RWPE2 (cell line): ENCODE data around the gene TMEM42.
"Not testable (repeated sequence)": the region's sequence is repeated elsewhere in the genome, so short reads cannot be mapped to it uniquely, and the experiment has no call there.

ENCODE experiments used
- ATAC-seq: fragments of 200-7000 bp; cut with Tn5 transposase; 3 replicates; pipeline ENCODE4 v1.9.1; 2021; ENCODE audit warnings: low read depth
- DNase-seq: peaks from one replicate; pipeline ENCODE4 v3.0.0-alpha.2; 2020; ENCODE audit warnings: low spot score
- H3K27ac ChIP-seq: fragments of 450-650 bp; 2 replicates; pipeline ENCODE4 v1.5.1; 2017; ENCODE audit warnings: mild to moderate bottlenecking; ENCODE audit not compliant: poor library complexity, severe bottlenecking
- H3K27me3 ChIP-seq: fragments of 250-450 bp; sonication (Bioruptor Pico); 2 replicates; pipeline ENCODE4 v1.5.1; 2021; ENCODE audit warnings: mild to moderate bottlenecking, moderate library complexity; ENCODE audit not compliant: insufficient read depth, poor library complexity, severe bottlenecking
- H3K36me3 ChIP-seq: fragments of 250-450 bp; sonication (Bioruptor Pico); 2 replicates; pipeline ENCODE4 v1.5.1; 2020; ENCODE audit warnings: low read depth, mild to moderate bottlenecking, moderate library complexity
- H3K4me1 ChIP-seq: fragments of 250-450 bp; sonication (Bioruptor Pico); 2 replicates; pipeline ENCODE4 v1.5.1; 2021; ENCODE audit warnings: mild to moderate bottlenecking, moderate library complexity; ENCODE audit not compliant: insufficient read depth, poor library complexity, severe bottlenecking
- H3K4me3 ChIP-seq: fragments of 250-450 bp; sonication (Bioruptor Pico); 2 replicates; pipeline ENCODE4 v1.5.1; 2021; ENCODE audit warnings: mild to moderate bottlenecking, moderate library complexity; ENCODE audit not compliant: severe bottlenecking
- H3K9me3 ChIP-seq: fragments of 250-450 bp; sonication (Bioruptor Pico); 2 replicates; pipeline ENCODE4 v1.5.1; 2021; ENCODE audit warnings: mild to moderate bottlenecking, moderate library complexity; ENCODE audit not compliant: severe bottlenecking
- TF ChIP-seq, protein P1 (sequence below): fragments of 450-650 bp; IDR thresholded peaks from one replicate; pipeline ENCODE4 v1.5.1; 2017; ENCODE audit warnings: mild to moderate bottlenecking, moderate library complexity; ENCODE audit not compliant: poor library complexity, severe bottlenecking

The TMEM42 gene

DNA sequence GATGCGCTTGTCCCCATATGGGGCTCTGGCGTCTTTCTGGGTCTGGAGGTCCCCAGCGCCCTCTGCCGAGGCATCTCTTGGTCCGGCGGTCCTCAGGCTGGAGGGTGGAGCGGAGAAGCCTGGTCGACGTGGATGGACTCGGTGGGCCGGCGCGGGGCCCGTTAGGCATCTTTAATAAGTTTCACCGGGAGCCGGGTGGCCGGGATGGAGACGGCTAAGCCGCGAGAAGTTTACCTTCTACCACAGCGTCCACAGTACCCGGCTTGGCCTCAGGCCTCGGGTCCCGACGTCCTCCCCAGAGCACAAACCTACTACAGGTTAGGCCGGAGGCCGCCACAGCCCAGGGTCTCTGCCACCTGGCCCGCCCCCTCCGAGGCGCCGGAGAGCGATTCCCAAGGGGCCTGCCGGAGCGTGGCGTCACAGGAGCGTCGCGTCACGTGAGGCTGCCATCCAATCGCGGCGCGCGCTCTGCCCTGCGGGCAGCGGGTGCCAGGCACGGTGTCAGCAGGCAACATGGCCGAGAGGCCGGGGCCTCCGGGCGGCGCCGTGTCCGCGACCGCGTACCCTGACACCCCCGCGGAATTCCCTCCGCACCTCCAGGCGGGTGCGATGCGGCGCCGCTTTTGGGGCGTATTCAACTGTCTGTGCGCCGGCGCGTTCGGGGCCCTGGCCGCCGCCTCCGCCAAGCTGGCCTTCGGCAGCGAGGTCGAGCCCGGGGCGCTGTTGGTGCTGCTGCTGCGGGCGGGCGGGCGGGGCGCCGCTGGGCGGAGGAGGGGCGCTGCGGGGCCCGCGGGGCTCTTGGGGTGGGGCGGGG lies at the start of gene TMEM42:
Gene TMEM42, plus strand, starts transcription at position 501 of the 814 bp plus-strand sequence. Its CDS starts 13 bp downstream, at position 514.
- H3K9me3 ChIP-seq: no peaks in the 10 kb centered on the region
- TF ChIP-seq, protein P1, sequence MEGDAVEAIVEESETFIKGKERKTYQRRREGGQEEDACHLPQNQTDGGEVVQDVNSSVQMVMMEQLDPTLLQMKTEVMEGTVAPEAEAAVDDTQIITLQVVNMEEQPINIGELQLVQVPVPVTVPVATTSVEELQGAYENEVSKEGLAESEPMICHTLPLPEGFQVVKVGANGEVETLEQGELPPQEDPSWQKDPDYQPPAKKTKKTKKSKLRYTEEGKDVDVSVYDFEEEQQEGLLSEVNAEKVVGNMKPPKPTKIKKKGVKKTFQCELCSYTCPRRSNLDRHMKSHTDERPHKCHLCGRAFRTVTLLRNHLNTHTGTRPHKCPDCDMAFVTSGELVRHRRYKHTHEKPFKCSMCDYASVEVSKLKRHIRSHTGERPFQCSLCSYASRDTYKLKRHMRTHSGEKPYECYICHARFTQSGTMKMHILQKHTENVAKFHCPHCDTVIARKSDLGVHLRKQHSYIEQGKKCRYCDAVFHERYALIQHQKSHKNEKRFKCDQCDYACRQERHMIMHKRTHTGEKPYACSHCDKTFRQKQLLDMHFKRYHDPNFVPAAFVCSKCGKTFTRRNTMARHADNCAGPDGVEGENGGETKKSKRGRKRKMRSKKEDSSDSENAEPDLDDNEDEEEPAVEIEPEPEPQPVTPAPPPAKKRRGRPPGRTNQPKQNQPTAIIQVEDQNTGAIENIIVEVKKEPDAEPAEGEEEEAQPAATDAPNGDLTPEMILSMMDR: peak; percentile 14
- peaks cover 6% of the 10 kb centered on the region; the same call in 1 of the 2 replicates for H3K36me3 ChIP-seq
- H3K27ac ChIP-seq: peak within 1 kb of the TSS; percentile 70
- H3K27me3 ChIP-seq: no peaks in the 10 kb centered on the region
- H3K4me3 ChIP-seq: peak within 1 kb of the TSS; percentile 42
- H3K4me1 ChIP-seq: peaks cover 6% of the 10 kb centered on the region
- ATAC-seq: peak; percentile 88
- DNase-seq: peak; percentile 84

DNA sequence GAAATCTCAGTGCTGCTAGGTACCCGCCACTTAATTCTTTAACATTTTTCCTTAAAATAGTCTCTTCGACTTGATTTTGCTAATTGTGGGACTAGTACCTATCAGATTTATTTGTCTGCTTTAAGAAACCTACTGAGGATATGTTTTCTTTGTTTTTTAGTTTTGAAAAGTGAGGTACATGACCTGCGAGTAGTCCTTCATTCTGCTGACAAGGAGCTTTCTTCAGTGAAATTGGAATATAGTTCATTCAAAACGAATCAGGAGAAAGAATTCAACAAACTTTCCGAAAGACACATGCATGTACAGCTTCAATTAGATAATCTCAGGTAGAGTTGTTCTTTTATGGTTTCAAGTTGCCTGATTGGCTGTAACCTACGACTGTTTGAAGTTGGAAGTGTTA lies 47.0 kb upstream of the TMEM42 start:
- H3K27me3 ChIP-seq: no peaks in the 10 kb centered on the region
- no peaks in the 10 kb centered on the region for H3K4me1 ChIP-seq
- peaks cover 86% of the 10 kb centered on the region for H3K36me3 ChIP-seq
- H3K9me3 ChIP-seq: no peaks in the 10 kb centered on the region
- no peak for ATAC-seq
- TF ChIP-seq, protein P1: no peak
- no peak overlapping the region for H3K4me3 ChIP-seq
- DNase-seq: no peak
- no peak overlapping the region for H3K27ac ChIP-seq

DNA sequence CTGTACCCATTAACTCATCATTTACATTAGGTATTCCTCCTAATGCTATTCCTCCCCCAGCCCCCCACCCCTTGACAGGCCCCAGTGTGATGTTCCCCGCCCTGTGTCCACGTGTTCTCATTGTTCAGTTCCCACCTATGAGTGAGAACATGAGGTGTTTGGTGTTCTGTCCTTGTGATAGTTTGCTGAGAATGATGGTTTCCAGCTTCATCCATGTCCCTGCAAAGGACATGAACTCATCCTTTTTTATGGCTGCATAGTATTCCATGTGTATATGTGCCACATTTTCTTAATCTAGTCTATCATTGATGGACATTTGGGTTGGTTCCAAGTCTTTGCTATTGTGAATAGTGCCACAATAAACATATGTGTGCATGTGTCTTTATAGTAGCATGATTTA lies 45.4 kb upstream of the TMEM42 start:
- ATAC-seq, H3K9me3 ChIP-seq, H3K4me3 ChIP-seq, H3K27me3 ChIP-seq, H3K4me1 ChIP-seq, DNase-seq, H3K27ac ChIP-seq: not testable (repeated sequence)
- peaks cover 74% of the 10 kb centered on the region for H3K36me3 ChIP-seq

DNA sequence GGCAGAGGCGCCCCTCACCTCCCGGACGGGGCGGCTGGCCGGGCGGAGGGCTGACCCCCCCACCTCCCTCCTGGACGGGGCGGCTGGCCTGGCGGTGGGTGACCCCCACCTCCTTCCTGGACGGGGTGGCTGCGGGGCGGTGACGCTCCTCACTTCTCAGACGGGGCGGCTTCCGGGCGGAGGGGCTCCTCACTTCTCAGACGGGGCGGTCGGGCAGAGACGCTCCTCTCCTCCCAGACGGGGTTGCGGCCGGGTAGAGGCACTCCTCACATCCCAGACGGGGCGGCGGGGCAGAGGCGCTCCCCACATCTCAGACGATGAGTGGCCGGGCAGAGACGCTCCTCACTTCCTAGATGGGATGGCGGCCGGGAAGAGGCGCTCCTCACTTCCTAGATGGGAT lies 40.5 kb upstream of the TMEM42 start:
- H3K4me3 ChIP-seq, DNase-seq, H3K27ac ChIP-seq, H3K9me3 ChIP-seq, H3K27me3 ChIP-seq, ATAC-seq, H3K4me1 ChIP-seq: not testable (repeated sequence)
- H3K36me3 ChIP-seq: peaks cover 48% of the 10 kb centered on the region

DNA sequence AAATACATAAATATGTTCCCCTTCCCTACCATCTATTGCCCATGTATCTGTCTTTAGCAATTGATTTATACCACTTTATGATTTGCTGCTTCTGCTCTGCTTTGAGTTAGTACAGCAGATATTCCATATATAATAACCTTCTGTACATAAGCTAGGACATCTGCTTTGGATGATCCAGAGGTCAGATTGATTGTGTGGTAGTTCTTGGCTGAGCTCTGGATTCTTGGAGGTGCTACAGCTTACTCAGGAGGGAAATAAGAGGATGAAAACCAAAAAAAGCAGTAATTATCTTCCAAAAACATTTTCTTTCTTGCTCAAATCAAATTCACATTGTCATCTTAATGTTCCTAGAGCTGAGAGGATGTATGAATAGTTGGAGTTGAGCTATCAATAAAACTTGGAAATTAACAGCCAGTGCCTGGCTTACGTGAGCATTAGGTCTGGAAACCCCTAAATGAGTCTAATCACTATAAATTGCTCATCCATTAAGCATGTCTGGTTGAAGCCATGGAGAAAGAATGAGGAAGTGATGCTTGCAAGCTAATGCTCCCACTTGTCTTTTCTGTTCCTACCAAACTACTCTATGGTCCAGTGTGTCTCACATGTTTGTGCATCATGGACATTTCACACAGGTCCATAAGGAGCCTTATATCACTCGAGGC lies 36.3 kb upstream of the TMEM42 start:
- no peaks in the 10 kb centered on the region for H3K4me1 ChIP-seq
- DNase-seq (no peak), ATAC-seq (0 out of 3 replicates have a peak, but pooled peaks have one; percentile 38)
- no peaks in the 10 kb centered on the region for H3K27me3 ChIP-seq
- TF ChIP-seq, protein P1: no peak
- H3K4me3 ChIP-seq: no peak overlapping the region
- no peak overlapping the region for H3K27ac ChIP-seq
- H3K9me3 ChIP-seq: no peaks in the 10 kb centered on the region
- peaks cover 55% of the 10 kb centered on the region for H3K36me3 ChIP-seq
